GM21515 (cell line): Measurements from ENCODE around the gene TCFL5.
"Not testable (repeated sequence)": the region's sequence is repeated elsewhere in the genome, so short reads cannot be mapped to it uniquely, and the experiment has no call there.

Source experiments
- ATAC-seq: cut with Tn5 transposase; IDR thresholded peaks from one replicate; pipeline ENCODE4 v1.9.1; 2021; ENCODE audit not compliant: unreplicated experiment

The TCFL5 gene

DNA sequence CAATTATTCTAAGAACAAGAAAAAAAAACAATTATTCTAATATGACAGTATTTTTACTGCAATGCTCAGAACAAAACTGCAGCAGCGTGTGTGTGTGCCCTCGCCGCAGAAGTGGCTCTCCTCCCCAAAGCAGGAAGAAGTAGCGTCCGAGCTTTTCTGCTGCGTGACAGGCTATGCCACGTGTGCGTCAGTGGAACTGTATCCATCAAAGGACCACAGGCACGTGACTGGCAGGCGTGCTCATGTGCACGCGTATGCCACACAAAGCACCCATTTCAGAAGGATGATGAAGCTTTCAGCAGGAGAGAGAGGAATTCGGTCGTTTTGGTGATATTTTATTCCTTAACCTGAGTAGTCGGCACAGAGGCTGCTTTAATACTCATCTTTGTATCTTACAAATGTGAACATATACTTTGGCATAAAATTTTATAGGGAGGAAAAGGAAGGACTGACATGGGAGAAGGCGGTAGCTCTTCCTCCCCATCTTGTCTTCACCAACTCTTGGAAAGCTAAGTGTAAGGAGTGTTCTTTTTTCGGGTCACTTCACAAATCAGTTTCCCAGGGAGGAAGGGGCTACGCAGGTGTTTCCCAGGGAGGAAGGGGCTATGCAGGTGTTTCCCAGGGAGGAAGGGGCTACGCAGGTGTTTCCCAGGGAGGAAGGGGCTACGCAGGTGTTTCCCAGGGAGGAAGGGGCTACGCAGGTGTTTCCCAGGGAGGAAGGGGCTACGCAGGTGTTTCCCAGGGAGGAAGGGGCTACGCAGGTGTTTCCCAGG is 3.4 kb downstream of the TCFL5 start:
- ATAC-seq = no peak

DNA sequence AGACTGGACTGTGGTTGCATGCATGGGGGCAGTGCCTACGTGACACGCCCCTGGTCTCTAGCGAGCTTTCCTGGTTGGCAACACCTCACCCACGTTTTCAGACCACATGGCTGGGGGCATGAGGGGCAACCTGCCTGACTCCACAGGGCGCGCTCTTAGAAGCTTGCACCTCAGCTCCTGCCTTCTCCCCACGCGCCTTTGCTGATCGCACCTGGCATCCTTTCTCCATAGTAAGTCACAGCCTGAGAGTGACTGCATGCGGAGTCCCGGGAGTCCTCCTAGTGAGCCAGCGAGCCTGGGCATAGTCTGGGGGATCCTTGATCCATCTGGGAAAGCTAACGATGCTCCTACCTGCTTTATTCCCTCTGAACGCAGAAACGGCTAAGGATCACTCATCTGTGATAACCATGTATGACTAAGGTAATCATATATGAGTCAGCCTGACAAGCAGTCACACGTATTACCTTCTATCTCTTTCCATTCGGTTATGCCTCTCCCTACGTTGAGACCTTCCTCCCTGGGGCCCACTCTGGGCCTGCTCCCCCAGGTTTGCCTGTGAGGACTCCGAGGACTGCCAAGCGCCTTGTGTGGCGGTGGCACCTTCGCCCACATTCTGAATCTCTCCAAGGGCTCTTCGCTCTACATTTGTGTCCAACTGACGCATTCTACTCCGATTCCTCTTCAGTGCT is 4.5 kb downstream of the TCFL5 start:
- no peak for ATAC-seq

DNA sequence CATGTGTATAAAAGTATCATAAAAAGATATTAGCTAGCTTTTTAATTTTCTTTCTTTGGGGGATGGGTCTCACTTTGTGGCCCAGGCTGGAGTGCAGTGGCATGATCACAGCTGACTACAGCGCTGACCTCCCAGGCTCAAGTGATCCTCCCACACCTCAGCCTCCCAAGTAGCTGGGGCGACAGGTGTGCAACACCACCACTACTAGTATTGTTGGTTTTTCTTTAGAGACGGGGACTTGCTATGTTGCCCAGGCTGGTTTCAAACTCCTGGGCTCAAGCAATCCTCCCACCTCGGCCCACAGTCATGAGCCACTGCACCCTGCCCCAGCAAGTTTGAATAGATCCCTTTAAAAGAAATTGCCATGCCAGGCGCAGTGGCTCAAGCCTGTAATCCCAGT is 6.5 kb downstream of the TCFL5 start:
- ATAC-seq = no peak

DNA sequence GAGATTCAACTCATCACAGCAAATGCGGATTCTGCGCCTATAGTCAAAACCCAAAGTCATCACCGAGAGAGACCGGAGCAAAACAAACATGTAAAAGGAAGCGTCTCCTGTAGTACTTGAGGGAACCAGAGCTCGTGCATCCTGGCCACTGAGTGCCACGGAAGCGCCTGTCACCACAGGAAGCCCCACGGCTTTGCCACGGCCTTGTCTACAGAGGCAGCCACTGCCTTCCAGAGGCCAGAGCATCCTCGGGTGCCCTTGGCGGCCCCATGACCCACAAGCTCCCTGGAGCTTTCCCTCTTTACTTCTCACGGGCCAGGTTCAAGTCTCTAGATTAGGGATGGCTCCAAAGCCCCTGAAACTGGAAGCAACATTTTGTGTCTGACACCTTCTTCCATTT is 7.5 kb downstream of the TCFL5 start:
- ATAC-seq = no peak

DNA sequence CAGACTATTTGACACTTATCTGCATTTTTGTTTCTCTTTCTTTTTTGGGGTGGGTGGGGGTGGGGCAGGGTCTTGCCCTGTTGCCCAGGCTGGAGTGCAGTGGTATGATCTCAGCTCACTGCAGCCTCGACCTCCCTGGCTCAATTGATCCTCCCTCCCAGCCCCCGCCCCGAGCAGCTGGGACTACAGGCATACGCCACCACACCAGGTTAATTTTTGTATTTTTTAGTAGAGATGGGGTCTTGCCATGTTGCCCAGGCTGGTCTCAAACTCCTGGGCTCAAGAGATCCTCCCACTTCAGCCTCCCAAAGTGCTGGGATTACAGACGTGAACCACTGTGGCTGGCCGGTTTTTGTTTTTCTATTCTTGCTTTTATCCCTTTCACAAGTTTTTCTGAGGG is 8.3 kb downstream of the TCFL5 start:
- not testable (repeated sequence) for ATAC-seq

DNA sequence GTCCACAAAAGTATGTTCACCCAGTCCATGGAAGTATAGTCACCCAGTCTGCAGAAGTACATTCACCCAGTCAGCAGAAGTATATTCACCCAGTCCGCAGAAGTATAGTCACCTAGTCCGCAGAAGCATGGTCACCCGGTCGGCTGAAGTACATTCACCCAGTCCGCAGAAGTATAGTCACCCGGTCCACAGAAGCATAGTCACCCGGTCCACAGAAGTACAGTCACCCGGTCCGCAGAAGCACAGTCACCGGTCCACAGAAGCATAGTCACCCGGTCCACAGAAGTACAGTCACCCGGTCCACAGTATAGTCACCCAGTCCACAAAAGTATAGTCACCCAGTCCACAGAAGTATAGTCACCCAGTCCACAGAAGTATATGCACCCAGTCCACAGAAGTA is 8.8 kb downstream of the TCFL5 start:
- no peak for ATAC-seq

DNA sequence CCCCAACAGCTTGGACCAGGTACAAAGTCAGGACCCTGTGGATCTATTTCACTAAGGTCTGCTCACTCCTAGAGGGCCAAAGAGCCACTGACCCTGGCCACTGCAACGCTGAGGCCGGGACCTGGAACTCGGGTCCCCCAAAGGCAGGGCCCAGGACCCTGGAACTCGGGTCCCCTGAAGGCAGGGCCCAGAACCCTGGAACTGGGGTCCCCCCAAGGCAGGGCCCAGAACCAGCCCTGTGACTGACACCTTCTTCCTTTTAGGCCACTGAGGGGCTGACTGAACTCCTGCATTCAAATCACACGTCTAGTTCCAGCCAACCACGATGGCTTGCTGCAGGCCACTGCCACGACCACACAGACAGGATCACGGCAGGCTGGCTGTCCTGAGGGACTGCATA is 9.4 kb downstream of the TCFL5 start:
- no peak for ATAC-seq

DNA sequence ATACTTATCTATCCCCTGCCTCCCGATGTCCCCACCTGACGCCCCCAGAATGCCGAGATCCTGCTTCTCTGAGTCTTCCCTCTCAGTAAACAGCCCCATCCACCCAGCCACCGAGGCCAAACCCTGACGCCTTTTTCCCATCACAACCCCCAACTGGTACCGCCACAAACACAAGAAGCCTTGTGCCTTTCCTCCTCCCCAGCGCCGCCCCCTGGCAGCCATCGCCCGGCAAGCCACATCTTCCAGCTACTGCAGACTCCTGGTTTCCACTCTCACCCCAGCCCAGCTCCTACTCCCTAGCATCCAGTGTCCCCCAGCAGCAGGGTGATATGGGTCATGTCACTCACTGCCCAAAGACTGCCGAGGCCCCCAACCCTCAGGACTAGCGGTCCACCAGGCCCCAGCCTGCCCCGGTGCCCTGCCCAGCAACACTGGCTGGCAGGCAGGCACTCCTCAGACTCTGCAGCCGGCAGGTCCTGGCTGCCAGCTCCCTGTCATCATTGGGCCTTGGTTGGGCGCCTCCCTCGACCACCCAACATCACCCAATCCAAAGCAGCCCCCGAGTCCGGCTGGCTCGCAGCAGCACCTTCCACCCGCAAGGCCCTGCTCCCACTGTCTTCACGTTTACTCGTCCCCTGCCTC is 11.2 kb downstream of the TCFL5 start:
- ATAC-seq = no peak

DNA sequence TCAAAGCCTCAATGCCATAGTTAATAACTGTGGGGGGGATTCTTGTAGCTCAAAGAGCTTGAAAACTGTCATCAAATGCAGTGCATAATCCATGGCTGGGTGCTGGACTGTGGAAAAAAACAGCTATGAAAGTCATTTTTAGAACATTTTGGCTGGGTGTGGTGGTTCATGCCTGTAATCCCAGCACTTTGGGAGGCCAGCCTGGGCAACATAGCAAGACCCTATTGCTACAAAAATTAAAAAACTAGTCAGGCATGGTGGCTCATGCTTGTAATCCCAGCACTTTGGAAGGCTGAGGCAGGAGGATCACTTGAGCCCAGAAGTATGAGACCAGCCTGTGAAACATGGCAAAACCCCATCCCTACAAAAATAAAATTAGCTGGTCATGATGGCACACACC is 12.2 kb downstream of the TCFL5 start:
- ATAC-seq = no peak

DNA sequence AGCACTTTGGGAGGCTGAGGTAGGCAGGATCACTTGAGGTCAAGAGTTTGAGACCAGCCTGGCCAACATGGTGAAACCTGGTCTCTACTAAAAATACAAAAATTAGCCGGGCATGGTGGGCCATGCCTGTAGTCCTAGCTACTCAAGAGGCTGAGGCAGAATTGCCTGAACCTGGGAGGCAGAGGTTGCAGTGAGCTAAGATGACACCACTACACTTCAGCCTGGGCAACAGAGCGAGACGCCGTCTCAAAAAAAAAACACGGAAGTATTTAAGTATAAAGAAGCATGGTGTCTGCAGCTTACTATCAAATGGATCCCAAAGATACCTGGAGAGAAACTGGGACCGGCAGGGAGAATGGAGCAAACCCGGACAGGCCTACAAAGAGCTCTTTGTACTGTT is 12.7 kb downstream of the TCFL5 start:
- not testable (repeated sequence) for ATAC-seq

DNA sequence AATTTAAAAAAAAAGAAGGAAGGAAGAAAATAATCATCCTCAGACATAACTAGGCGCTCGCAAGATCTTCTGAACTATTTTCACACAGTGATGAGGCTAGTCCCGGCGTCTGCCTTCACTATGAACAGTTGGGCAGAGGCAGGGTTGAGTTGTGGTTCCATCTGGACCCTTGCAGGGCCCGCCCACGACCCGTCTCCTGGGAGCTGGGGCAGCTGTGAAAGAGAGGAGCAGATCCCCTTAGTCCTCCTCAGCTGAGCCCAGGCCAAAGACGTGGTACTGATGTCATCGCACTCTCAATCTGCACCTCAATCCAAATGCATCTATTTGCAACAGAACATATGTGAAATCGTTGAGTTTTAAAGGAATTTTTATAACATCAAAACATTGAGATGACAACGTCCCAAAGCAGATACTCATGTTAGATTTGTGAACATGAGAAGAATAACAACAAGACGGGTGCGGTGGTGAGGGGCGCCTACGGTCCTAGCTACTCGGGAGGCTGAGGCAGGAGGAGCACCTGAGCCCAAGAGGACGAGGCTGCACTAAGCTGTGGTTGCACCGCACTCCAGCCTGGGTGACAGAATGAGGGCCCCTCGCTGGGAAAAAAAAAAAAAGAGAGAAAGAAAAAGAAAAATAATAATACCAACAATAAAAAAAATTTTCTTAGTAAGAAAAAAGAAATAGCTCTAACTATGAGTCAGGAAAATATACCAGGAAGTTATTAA is 15.3 kb downstream of the TCFL5 start:
- ATAC-seq = no peak

DNA sequence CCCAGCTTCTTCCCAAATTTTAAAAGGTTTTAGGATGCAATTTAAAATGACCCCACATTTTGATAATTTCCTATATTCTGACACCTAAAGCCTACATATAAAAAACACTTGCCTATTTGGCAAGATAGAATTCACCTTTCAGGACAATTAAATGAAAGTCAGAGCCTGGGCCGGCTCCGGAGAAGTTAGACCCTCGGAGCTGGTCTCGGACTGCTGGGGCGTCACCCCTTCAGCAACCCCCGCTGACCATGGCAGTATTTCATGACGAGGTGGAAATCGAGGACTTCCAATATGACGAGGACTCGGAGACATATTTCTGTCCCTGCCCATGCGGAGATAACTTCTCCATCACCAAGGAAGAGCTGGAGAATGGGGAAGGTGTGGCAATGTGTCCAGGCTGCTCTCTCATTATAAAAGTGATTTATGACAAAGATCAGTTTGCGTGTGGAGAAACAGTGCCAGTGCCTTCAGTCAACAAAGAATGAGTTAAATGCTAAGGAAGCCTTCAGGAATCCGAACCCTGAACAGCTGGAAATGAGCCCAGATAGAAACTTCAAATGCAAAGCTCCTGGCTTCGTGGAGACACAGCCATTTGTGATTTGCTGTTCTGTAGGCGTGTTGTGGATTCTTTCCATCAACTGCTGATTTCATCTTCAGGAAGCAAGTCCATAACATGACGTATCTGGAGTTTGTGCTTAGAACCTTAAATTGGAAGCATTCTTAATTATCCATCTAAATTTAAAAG is 16.0 kb downstream of the TCFL5 start:
- no peak for ATAC-seq

DNA sequence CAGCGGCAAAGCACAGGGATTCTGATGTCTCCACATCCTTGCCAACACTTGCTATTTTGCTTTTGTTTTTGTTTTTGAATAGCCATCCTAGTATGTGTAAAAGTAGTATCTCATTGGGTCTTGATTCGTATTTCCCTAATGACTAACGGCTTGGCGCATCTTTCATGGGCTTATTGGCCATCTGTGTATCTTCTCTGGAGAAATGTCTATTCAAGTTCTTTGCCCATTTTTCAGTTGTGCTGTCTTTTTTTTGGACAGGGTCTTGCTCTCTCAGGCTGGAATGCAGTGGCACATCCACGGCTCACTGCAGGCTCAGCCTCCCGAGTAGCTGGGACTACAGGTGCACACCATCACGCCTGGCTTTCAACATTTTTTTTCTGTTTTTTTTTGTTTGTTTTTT is 17.4 kb downstream of the TCFL5 start:
- no peak for ATAC-seq

DNA sequence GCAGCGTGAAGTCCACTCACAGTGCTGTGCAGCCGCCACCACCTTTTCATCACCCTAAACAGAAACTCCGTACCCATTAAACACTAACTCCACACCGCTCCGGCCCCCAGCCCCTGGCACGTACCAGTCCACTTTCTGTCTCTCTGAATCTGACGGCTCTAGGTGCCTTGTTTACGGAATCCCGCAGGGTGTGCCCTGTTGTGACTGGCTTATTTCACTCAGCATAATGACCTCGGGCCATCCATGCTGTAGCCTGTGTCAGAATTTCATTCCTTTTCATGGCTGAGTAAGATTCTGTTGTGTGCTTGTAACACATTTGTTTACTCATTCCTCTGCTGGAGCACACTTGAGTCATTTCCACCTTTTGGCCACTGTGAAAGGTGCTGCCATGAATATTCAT is 18.0 kb downstream of the TCFL5 start:
- ATAC-seq = no peak

DNA sequence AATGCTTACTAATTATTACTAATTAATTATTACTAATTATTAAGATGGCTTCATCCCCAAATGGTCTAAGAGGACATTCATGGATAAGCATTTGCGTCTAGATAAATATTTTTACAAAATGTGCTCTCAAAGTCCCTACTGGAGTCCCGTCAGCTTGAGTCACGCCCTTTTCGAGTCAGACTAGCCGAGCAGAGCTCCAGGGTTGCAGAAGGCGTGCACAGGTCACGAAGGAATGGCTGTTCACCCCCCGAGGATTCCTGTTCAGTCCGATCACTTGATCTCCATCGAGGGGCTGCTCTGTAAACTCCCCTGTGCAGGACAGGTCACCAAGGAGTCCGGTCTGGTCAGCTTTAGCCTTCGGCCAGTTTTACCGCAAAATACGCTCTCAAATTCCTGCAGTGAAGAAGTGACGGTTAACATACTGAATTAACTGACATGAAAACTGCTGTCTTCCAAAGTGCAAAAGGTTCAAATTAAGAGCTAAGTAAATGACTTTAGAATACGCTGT is 19.9 kb downstream of the TCFL5 start:
- ATAC-seq = no peak

DNA sequence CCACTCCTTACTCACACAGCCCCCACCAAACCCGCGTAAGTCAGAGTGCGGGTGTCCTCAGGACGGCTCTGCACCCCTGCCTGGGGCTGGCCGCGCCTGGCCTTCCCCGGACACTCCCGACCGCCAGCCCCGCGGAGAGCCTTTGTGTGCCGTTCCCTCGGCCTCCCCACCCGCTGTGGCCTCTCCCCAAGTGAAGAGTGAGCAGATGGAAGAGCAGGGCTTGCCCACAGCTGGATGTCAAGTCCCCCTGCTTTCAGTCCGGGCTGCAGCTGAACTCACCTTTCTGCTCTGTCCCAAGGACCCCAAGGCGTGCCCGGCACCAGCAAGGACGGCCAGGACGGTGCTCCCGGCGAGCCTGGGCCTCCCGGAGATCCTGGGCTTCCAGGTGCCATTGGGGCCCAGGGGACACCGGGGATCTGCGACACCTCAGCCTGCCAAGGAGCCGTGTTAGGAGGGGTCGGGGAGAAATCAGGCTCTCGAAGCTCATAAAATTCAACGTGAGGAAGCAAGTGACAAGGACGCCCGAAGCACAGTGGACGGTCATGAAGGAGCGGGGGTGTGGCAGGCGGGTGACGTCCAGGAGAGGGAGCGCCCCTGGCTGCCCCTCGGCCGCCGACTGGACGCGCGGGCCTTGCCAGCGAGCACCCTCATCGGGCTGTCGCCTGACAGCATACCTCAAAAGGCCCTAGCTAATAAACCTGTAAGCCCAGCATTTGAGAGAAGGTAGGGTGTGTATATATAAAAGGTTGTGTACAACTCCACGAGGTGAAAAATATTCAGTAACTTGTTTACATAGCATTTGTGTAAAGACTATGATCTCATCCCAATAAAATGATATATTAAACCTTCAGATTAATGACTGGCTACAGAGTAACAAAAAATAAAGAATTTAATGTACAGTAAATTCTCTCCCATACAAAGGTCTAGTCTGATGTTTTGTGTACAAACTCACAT is 21.1 kb downstream of the TCFL5 start:
- ATAC-seq = no peak

DNA sequence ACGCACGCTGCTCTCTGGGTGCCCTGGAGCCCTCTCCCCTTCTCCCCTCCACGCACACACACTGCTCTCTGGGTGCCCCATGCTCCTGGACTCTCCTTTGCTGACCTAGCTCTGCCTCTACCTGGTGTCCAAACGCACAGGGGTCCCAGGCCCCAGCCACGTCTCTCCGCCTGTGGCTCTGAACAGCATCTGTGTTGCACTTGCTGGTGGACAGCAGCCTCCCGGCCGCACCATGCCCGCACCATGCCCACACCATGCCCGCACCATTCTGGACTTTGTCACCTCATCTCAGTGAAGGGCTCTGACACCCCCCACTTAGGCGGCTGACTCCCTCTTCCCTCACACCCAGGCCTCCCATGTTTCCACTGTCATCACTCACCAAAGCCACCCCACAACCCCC is 21.8 kb downstream of the TCFL5 start:
- no peak for ATAC-seq

DNA sequence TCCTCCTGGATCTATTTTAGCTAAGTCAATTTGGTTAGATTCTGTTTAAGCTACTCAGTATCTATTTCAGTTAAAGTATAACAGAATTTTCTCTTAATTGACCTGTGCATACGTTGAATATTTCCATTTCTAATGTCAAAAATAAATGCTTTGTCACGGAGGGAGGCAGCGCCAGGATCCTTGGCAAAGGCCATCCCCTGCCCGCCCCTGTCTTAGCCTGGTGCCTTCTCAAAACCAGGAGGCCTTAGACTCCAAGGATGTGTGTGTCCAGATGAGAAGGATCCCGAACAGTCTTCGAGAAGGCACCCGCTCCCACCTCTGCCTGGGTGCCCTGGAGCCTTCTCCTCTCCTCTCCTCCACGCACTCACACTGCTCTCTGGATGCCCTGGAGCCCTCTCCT is 22.4 kb downstream of the TCFL5 start:
- ATAC-seq = no peak

DNA sequence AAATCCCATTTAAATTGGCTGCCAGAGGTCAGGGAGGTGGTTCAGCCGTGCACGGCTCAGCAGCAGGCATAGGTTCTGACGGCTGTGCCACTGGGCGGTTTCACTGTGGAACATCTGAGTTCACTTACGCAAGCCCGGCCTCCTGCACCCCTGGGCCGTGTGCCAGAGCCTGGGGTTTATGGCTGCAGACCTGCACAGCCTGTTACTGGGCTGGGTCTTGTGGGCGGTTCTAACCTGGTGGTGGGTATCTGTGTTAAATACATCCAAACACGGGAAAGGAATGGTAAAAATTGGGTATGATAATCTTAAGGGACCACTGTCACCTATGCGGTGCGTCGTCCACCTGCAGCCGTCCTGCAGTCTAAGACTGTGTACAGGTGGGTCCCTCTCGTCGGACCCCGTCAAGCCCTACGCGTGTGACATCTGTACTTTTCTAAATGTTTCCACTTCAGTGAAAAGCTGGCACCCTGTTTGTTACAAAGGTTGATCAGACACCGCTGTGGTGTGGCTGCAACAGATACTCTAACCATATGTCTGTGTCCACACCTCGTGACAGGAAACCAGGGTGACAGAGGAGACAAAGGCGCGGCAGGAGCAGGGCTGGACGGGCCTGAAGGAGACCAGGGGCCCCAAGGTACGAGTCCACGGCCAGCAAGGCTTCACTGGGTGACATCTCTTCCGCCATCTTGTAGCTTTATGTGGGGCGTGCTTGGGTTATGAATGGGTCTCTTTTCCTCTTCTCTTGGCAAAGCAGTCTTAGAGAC is 23.3 kb downstream of the TCFL5 start:
- no peak for ATAC-seq
